ENCODE results near the gene JSRP1. TPM values are rescaled to one million over a fixed set of nuclear protein-coding genes. Genes with fewer than 3 reads are reported as not detected.

Gene JSRP1
- total RNA-seq, 6 experiments from 2014 or later, result 0.28 to 0.81 (median 0.42) TPM; not detected in 3

- Histone ChIP-seq H3K4me1 (peaks cover 0 to 14% (median 0%) of the 10 kb centered on the region in 4 donors), H3K36me3 (peaks cover 0 to 54% (median 6%) of the 10 kb centered on the region in 4 donors), H3K27ac (no peak overlapping the region), H3K9me3 (no peaks in the 10 kb centered on the region), H3K4me3 (no peak overlapping the region), H3K27me3 (no peaks in the 10 kb centered on the region)
- no peak for TF ChIP-seq CTCF (IDR thresholded peaks at IDR 0.05)
- no peak for TF ChIP-seq POLR2A (IDR thresholded peaks at IDR 0.05)
- DNase-seq (no peak), ATAC-seq (no peak)
- intact Hi-C loops (cut with DNase I), result no loop called here
- 81% methylated on average over 7 of the region's 32 CpGs for WGBS (ENCODE audit: insufficient coverage, low coverage, low lambda C conversion rate, missing lambda C conversion rate)
Observed at GRCh38 chr19:2225415-2226050, 30.7 kb downstream of the JSRP1 start.

GRCh38 chr19:2224754-2225349 lies 31.4 kb downstream of the JSRP1 start:
- Histone ChIP-seq H3K4me1 (peaks cover 0 to 14% (median 0%) of the 10 kb centered on the region in 4 donors), H3K9me3 (no peaks in the 10 kb centered on the region), H3K27ac (no peak overlapping the region), H3K27me3 (no peaks in the 10 kb centered on the region), H3K4me3 (no peak overlapping the region), H3K36me3 (peaks cover 0 to 48% (median 2%) of the 10 kb centered on the region in 4 donors)
- intact Hi-C loops (cut with DNase I), result no loop called here
- WGBS (ENCODE audit: insufficient coverage, low coverage, low lambda C conversion rate, missing lambda C conversion rate), result 90% methylated on average over 6 of the region's 13 CpGs
- no peak for ATAC-seq
- no peak for DNase-seq
- no peak for TF ChIP-seq CTCF (IDR thresholded peaks at IDR 0.05)
- no peak for TF ChIP-seq POLR2A (IDR thresholded peaks at IDR 0.05)

- no peak overlapping the region for H3K27ac ChIP-seq
- DNase-seq, result no peak
- H3K4me1 ChIP-seq, result peaks cover 0 to 6% (median 0%) of the 10 kb centered on the region in 4 donors
- TF ChIP-seq POLR2A (IDR thresholded peaks at IDR 0.05), result no peak
- TF ChIP-seq CTCF (IDR thresholded peaks at IDR 0.05), result no peak
- 83% methylated on average over 9 of the region's 14 CpGs for WGBS (ENCODE audit: insufficient coverage, low coverage, low lambda C conversion rate, missing lambda C conversion rate)
- intact Hi-C loops (cut with DNase I), result no loop called here
- H3K4me3 ChIP-seq, result no peak overlapping the region
- ATAC-seq, result no peak
- no peaks in the 10 kb centered on the region for H3K27me3 ChIP-seq
- H3K36me3 ChIP-seq, result peaks cover 0 to 43% (median 1%) of the 10 kb centered on the region in 4 donors
- H3K9me3 ChIP-seq, result no peaks in the 10 kb centered on the region
Observed at GRCh38 chr19:2223959-2224358, 32.3 kb downstream of the JSRP1 start.

- ATAC-seq, result no peak
- no peaks in the 10 kb centered on the region for H3K27me3 ChIP-seq
- no peak overlapping the region for H3K27ac ChIP-seq
- peaks cover 0 to under 1% (median 0%) of the 10 kb centered on the region in 4 donors for H3K4me1 ChIP-seq
- H3K9me3 ChIP-seq, result no peaks in the 10 kb centered on the region
- TF ChIP-seq POLR2A (IDR thresholded peaks at IDR 0.05), result no peak
- TF ChIP-seq CTCF (IDR thresholded peaks at IDR 0.05), result no peak
- H3K36me3 ChIP-seq, result peaks cover 0 to 43% (median 1%) of the 10 kb centered on the region in 4 donors
- DNase-seq, result no peak
- 92% methylated on average over 4 of the region's 18 CpGs for WGBS (ENCODE audit: insufficient coverage, low coverage, low lambda C conversion rate, missing lambda C conversion rate)
- no peak overlapping the region for H3K4me3 ChIP-seq
- intact Hi-C loops (cut with DNase I), result no loop called here
Observed at GRCh38 chr19:2223391-2223790, 32.8 kb downstream of the JSRP1 start.
